ENCODE measurements around the gene CLCN5.

GRCh38 chrX:49992853-49993252 lies 70.5 kb downstream of the CLCN5 start:
- TF ChIP-seq CTCF (IDR thresholded peaks at IDR 0.05), result no peak
- TF ChIP-seq POLR2AphosphoS5 (IDR thresholded peaks at IDR 0.05), result no peak
- TF ChIP-seq EP300 (IDR thresholded peaks at IDR 0.05; ENCODE audit: low read depth), result no peak
- no peak for TF ChIP-seq POLR2A (IDR thresholded peaks at IDR 0.05)
